HEK293T (cell line): ENCODE results near the gene ACVR1.

Experiments
- BHLHE40 ChIP-seq: fragments of 450-650 bp; IDR thresholded peaks from 2 replicates; pipeline ENCODE4 v1.6.1; 2016; ENCODE audit warnings: mild to moderate bottlenecking, moderate library complexity, borderline replicate concordance
- CTBP1 ChIP-seq: fragments of 450-650 bp; IDR thresholded peaks from 2 replicates; pipeline ENCODE4 v1.6.1; 2016; ENCODE audit warnings: borderline replicate concordance
- FOXM1 ChIP-seq: fragments of 450-650 bp; IDR thresholded peaks from 2 replicates; pipeline ENCODE4 v1.6.1; 2017; ENCODE audit warnings: mild to moderate bottlenecking, borderline replicate concordance
- HDGF ChIP-seq: fragments of 450-650 bp; IDR thresholded peaks from 2 replicates; pipeline ENCODE4 v1.6.1; 2017; ENCODE audit warnings: antibody characterized with exemption, borderline replicate concordance
- LEF1 ChIP-seq: fragments of 450-650 bp; IDR thresholded peaks from 2 replicates; pipeline ENCODE4 v1.6.1; 2017; ENCODE audit warnings: mild to moderate bottlenecking, borderline replicate concordance
- NFRKB ChIP-seq: fragments of 450-650 bp; IDR thresholded peaks from 2 replicates; pipeline ENCODE4 v1.6.1; 2016; ENCODE audit warnings: mild to moderate bottlenecking, moderate library complexity
- PKNOX1 ChIP-seq: fragments of 450-650 bp; IDR thresholded peaks from 2 replicates; pipeline ENCODE4 v1.6.1; 2016
- SP1 ChIP-seq: fragments of 450-650 bp; IDR thresholded peaks from 2 replicates; pipeline ENCODE4 v1.6.1; 2017
- SUZ12 ChIP-seq: fragments of 450-650 bp; IDR thresholded peaks from 2 replicates; pipeline ENCODE4 v1.6.1; 2016; ENCODE audit warnings: mild to moderate bottlenecking
- TARDBP ChIP-seq: fragments of 450-650 bp; IDR thresholded peaks from 2 replicates; pipeline ENCODE4 v1.6.1; 2016
- ZNF384 ChIP-seq: fragments of 450-650 bp; IDR thresholded peaks from 2 replicates; pipeline ENCODE4 v1.6.1; 2016

- no peak for TF ChIP-seq SUZ12
- no peak for TF ChIP-seq FOXM1
- TF ChIP-seq ZNF384 = no peak
- TF ChIP-seq NFRKB = no peak
- no peak for TF ChIP-seq TARDBP
- TF ChIP-seq HDGF = no peak
- TF ChIP-seq SP1 = no peak
- TF ChIP-seq BHLHE40 = no peak
- TF ChIP-seq CTBP1 = no peak
- no peak for TF ChIP-seq LEF1
- TF ChIP-seq PKNOX1 = no peak
Observed at GRCh38 chr2:157792335-157793052, 83.6 kb downstream of the ACVR1 start.
